GM21447 (cell line): ENCODE measurements around the gene TBC1D22A.

ENCODE experiments used
- ATAC-seq: cut with Tn5 transposase; IDR thresholded peaks from one replicate; pipeline ENCODE4 v1.9.1; 2021; ENCODE audit not compliant: unreplicated experiment

TBC1D22A gene

GRCh38 chr22:46947516-46948257 is 185.2 kb downstream of the TBC1D22A start:
- no peak for ATAC-seq

GRCh38 chr22:46948411-46949144 is 186.1 kb downstream of the TBC1D22A start:
- no peak for ATAC-seq

DNA sequence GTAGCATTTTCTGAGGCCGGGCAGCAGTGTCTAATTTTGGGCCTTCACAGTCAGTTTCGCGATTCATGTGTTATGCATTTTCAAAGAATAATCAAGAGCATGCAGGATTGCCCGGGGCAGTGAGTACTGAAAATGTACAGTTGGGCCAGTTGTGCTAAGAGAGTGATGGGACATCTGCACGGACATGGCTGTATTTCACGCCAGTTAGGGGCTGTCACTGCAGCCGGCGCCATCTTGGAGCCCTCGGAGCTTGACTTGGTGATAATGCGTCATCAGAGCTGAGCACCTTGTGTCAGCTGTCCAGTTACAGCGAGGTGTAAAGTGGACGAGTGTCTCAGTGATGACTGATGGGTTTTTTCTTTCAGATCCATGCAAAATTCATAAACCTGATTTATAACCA is 188.9 kb downstream of the TBC1D22A start:
- no peak for ATAC-seq

DNA sequence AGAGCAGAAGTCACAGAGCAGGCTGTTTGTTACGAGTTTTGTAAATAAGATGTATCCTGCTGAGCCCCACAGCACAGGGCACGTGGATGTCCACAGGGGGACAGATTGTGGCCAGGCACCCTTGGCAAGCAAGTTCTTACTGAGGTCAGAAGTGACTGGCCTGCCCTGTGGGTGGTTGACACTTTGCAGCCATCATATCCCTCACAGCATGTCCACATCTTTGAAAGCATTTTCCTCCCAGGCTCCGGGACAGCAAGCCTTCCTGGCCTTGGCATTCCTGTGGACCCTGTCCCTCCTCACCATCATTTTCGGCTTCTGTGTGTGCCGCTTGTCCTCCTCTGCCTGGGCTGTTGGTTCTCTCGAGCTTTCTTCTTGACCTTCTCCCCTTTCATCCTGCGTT is 189.5 kb downstream of the TBC1D22A start:
- no peak for ATAC-seq

- ATAC-seq: no peak
Observed at GRCh38 chr22:46953968-46954765, 191.7 kb downstream of the TBC1D22A start.

- no peak for ATAC-seq
Observed at GRCh38 chr22:46954781-46955180, 192.3 kb downstream of the TBC1D22A start.

DNA sequence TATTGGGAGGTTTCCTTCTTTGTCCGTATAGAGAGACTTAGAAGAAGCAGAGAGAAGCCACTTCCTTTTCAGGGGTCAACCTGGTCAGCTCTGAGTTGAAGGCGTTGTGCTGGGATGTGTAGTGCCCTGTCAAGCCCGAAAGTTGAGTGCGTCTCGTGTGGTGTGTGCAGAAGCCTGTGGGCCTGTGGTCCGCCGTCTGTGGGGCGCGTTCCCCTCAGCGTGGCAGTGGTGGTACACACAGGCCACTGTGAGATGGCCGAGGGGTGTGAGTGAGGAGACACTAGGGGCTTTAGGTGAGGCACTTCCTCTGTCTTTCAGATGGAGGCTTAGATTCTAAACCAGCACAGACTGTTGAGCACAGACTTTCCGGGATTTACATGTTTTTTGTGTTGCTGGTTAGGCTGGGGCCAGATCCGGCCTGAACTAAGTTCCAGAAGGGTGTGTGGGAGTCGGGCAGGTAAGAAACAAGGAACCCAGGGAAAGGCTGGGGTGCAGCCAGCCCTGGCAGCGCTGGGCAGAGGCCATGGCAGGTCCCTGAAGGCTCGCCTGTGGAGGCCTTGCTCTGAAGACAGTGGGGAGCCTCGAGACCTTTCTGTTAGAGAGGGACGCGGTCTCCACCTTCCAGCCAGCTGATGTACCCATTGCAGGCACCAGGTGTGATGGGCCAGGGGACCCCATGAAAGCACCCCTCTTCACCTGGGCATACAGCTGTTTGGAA is 194.2 kb downstream of the TBC1D22A start:
- ATAC-seq: no peak

GRCh38 chr22:46957521-46957920 is 195.1 kb downstream of the TBC1D22A start:
- no peak for ATAC-seq

DNA sequence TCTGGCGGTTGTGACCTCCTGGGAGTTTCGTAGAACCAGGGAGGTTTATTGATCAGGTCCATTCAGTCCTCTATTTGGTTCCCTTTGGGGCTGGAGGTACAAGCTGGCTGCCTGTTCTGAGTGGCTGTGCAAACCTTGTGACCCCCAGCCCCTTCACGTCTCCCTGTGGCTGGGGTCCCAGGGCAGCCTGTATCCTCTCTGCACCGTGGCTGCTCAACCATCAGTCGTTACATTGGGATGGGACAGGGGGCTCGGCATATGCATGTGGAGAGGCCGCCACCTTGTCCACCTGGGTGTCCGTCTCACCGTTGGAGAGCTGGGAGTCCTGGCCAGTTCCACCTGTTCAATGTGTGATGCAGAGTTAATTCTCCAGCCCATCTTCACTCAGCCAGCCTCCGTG is 195.7 kb downstream of the TBC1D22A start:
- ATAC-seq: no peak

DNA sequence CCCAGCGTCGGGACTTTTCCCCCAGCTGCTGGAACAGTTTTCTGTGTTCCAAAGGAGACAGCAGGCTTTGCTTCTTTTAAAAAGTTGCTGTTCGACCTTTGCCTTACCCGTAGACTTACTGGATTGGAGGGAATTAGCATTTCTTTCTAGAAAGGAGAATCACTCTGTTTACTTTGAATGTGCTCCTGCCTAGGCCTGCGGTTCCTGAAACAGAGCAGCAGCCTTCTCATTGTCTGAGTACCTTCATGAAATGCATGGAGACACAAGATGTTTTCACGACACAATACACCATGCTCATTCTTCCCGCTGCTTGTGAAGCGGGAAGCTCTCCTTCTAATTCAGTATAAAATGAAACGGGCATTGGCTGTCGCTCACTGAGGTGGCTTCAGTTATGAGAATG is 196.2 kb downstream of the TBC1D22A start:
- ATAC-seq: no peak

DNA sequence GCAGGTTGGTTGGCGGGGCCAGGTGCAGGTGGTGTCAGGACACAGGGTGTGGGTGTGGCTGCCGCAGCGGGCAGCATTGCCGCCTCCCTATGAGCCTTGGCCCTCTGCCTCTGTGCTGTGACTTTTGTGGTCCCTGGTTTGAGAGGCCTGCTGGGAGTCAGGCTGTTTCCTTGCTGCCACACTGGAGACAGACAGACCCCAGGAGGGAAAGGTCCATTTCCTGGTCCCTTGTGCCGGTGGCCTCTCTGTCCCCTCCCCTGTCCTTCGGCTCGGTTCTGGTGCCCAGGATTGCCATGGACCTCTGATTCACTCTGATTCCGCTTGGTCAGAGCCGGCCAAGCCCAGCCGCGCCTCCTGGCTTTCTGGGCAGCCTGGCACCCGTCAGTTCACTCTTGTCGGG is 196.9 kb downstream of the TBC1D22A start:
- ATAC-seq: no peak

GRCh38 chr22:46961591-46962295 is 199.3 kb downstream of the TBC1D22A start:
- no peak for ATAC-seq

DNA sequence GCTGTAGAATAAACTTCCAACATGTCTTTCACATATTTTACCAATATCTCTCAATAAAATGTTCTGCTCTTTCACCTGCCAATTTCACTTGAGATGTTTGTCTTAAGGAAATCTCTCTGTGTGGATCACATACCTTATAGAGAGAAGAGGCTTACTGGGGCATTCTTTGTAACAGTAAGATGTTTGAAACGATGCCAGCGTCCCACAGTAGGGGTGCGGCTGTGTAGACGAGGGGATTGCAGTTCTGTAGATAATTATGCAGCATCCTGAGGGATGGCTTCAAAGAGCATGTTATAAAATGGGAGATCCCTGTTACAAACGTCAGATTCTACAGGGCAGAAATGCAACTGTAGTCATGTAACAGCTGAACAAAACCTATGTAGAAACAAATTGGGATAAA is 200.0 kb downstream of the TBC1D22A start:
- ATAC-seq: no peak

DNA sequence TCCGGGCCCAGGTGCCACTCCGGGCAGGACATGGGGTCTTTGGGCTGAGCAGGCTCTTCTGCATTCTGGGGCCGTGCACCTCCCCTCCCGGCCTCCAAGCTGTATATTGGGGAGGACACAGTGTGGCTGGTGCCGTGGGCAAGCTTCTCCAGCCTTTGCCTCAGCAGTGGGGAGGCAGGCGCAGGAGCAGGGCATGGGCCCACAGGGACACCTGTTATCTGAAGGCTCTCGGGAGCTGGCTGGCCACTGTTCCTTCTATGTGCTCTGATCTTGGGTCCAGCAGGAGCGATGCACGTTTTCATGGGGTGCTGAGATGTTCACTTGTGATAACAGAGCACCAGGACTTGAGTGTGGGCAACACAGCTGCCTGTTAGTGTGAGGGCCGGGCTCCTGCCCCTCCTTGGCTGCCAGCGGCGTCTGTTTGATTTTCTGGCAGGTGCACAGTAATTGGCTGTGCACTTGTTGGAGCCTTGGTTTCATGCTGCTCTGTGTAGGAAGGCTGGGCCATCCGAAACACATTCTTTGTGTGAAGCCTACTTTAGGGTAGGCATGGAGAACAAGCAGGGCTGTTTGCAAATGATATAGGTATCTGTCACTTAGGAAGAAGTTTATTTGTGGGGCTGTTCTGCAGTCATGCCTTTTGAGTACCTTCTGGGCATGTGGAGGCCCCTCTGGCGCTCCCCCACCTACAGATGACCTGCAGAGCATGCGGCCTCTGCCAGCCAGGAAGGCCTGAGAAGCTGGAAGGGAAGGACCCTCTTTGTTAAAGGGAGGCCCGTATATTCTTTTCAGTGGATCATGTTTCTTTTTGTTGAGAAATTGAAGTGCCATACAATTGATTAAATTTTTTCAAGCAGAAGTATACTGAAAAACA is 201.5 kb downstream of the TBC1D22A start:
- ATAC-seq: no peak

DNA sequence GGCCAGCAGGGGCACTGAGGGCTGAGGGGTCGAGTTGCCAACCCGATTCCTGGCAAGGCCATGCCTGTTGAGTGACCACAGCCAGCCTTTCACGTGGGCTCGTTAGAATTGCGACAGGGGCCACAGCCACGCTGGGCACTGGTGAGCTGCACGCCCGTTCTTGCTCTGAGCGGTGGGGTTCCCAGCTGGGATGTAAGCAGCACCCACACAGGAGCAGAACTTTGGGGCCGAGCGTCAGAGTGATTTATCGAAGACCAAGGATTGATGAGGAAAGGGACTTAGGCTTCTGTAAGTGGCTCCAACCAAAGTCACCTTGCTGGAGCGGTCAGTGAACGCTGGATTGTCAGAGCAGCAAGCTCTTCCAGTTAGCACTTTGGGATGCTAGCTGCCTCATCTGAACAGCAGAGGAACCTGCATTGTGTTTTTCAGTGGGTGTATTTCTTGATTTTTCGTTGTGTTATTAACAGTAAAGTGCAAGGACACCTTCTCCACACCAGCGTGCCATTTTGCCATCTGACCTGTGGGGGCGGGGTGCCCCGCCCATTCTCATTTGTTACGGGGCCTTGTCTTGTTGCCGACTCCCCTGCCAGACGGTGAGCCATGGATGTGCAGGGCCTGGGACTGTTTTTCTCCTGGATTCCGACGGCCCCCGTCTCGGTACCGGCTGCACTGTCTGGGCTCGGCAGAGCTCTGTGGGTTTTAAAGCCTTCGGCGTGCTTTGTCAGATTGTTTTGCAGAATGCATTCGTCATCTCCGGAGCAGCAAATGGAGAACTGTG is 202.5 kb downstream of the TBC1D22A start:
- no peak for ATAC-seq

GRCh38 chr22:46965555-46966494 is 203.4 kb downstream of the TBC1D22A start:
- no peak for ATAC-seq

GRCh38 chr22:46966495-46966845 is 204.0 kb downstream of the TBC1D22A start:
- no peak for ATAC-seq

DNA sequence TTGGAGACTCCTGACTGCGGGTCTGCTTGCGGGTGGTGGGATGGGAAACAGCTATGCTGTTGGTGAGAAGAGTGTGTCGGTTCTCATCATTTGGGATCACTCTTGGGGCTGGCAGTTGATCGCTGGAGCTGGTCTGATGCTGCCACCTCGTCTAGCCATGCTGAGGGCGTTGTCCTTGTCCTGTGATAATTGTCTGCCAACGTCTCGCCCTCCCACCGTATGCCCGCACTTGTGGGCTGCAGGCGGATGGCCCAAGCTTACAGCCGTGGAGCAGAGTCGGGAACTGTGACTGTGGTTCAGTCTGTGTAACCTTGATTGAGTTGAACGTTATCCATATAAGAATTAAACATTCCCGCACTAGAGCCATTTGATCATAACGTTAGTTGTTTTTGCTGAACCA is 204.4 kb downstream of the TBC1D22A start:
- no peak for ATAC-seq
